Left lung (tissue), 10 donors: Measurements from ENCODE around the gene SCN11A. TPM values are rescaled to one million over a fixed set of nuclear protein-coding genes. Genes with fewer than 3 reads are reported as not detected.
"Not testable (repeated sequence)": the region's sequence is repeated elsewhere in the genome, so short reads cannot be mapped to it uniquely, and the experiment has no call there.

ENCODE experiments used
- ATAC-seq: fragments of 200-7000 bp; cut with Tn5 transposase; one replicate; pipeline ENCODE4 v1.9.1; 2020; ENCODE audit warnings: moderate library complexity
- DNase-seq, 4 donors: peaks; one replicate each; pipeline ENCODE4 v3.0.0-alpha.2; 2013 to 2020
- H3K27ac ChIP-seq, 2 donors: fragments of 200-600 bp; sonication (generic) in 1 of 2; one replicate each; pipeline versions ENCODE4 v1.5.0 to v1.8.0; 2020 to 2021
- H3K27me3 ChIP-seq, 2 donors: fragments of 200-600 bp; sonication (generic) in 1 of 2; one replicate each; pipeline versions ENCODE4 v1.5.0 to v1.8.0; 2020 to 2021
- H3K36me3 ChIP-seq, 2 donors: fragments of 200-600 bp; sonication (generic) in 1 of 2; one replicate each; pipeline versions ENCODE4 v1.5.0 to v1.8.0; 2020 to 2021
- H3K4me1 ChIP-seq, 2 donors: fragments of 200-600 bp; one replicate each; pipeline ENCODE4 v1.8.0; 2021
- H3K4me3 ChIP-seq, 2 donors: fragments of 200-600 bp; sonication (generic) in 1 of 2; one replicate each; pipeline versions ENCODE4 v1.5.0 to v1.8.0; 2020 to 2021; ENCODE audit warnings: mild to moderate bottlenecking in 1 of 2
- H3K9me3 ChIP-seq, 2 donors: fragments of 200-600 bp; sonication (generic) in 1 of 2; one replicate each; pipeline versions ENCODE4 v1.5.0 to v1.8.0; 2020 to 2021
- CTCF ChIP-seq, 2 donors: fragments of 200-600 bp; sonication (generic) in 1 of 2; IDR thresholded peaks; one replicate each; pipeline versions ENCODE4 v1.5.0 to v1.8.0; 2021; ENCODE audit warnings: antibody characterized with exemption in 2 of 2
- intact Hi-C, 2 donors: fragments of 100-400 bp; cut with DNase I; formaldehyde crosslinking; loops; one replicate each; pipeline versions ENCODE4 v1.11.2 to v1.14.2; 2022
- polyA plus RNA-seq, 6 donors: library from polyadenylated mRNA; unstranded; fragments of 120-200 nt; gene quantifications; one replicate each; pipeline ENCODE4 v1.2.1, GENCODE V29; 2013; ENCODE audit not compliant: insufficient read length in 6 of 6
- total RNA-seq, 2 donors: library from RNA; stranded (reverse); fragmentation: NEBNext Ultra II Directional; extraction: Animal tissue kit (Norgen Biotek cat#: 25700); gene quantifications; one replicate each; pipeline ENCODE4 v1.2.1, GENCODE V29; 2021
- donor health status: DM: no; HTN: yes; CAD: no.
- donor health status: DM: no; HTN: no; CAD: no.

The SCN11A gene
- total and polyA plus RNA-seq, 8 donors: 0.06 to 1.3 (median 0.81) TPM

- H3K4me3 ChIP-seq: no peak overlapping the region
- no peak overlapping the region for H3K27ac ChIP-seq
- peaks cover 0 to 51% of the 10 kb centered on the region in 2 donors for H3K36me3 ChIP-seq
- ATAC-seq: no peak
- DNase-seq: no peak
- H3K4me1 ChIP-seq: no peaks in the 10 kb centered on the region
- H3K9me3 ChIP-seq: no peaks in the 10 kb centered on the region
- intact Hi-C loops: no loop called here
- H3K27me3 ChIP-seq: no peaks in the 10 kb centered on the region
- no peak for TF ChIP-seq CTCF (IDR thresholded peaks at IDR 0.05)
These were observed 15.5 kb upstream of the SCN11A start for GRCh38 chr3:39067286-39067685.

GRCh38 chr3:39065197-39065596 lies 13.5 kb upstream of the SCN11A start:
- H3K4me1 ChIP-seq: no peaks in the 10 kb centered on the region
- H3K4me3 ChIP-seq: no peak overlapping the region
- DNase-seq (peak in 1 of 4 donors; percentile 5), ATAC-seq (peak; percentile 57)
- no peak for TF ChIP-seq CTCF (IDR thresholded peaks at IDR 0.05)
- H3K36me3 ChIP-seq: peaks cover 0 to 43% of the 10 kb centered on the region in 2 donors
- no peaks in the 10 kb centered on the region for H3K9me3 ChIP-seq
- intact Hi-C loops: no loop called here
- H3K27ac ChIP-seq: no peak overlapping the region
- no peaks in the 10 kb centered on the region for H3K27me3 ChIP-seq

- no peak for TF ChIP-seq CTCF (IDR thresholded peaks at IDR 0.05)
- no peaks in the 10 kb centered on the region for H3K27me3 ChIP-seq
- intact Hi-C loops: no loop called here
These were observed 12.9 kb upstream of the SCN11A start for GRCh38 chr3:39064646-39065045.

GRCh38 chr3:39063143-39063542 lies 11.4 kb upstream of the SCN11A start:
- ATAC-seq (no peak), DNase-seq (no peak)
- H3K36me3 ChIP-seq: peaks cover 0 to 25% of the 10 kb centered on the region in 2 donors
- no peaks in the 10 kb centered on the region for H3K27me3 ChIP-seq
- no peaks in the 10 kb centered on the region for H3K4me1 ChIP-seq
- H3K27ac ChIP-seq: no peak overlapping the region
- intact Hi-C loops: no loop called here
- TF ChIP-seq CTCF (IDR thresholded peaks at IDR 0.05): no peak
- no peak overlapping the region for H3K4me3 ChIP-seq
- no peaks in the 10 kb centered on the region for H3K9me3 ChIP-seq

More at GRCh38 chr3:39064646-39065045, 12.9 kb upstream of the SCN11A start:
- Histone ChIP-seq H3K4me1 (no peaks in the 10 kb centered on the region), H3K9me3 (no peaks in the 10 kb centered on the region), H3K27ac (no peak overlapping the region), H3K36me3 (peaks cover 0 to 37% of the 10 kb centered on the region in 2 donors), H3K4me3 (no peak overlapping the region)
- ATAC-seq (no peak), DNase-seq (no peak)

- DNase-seq: no peak
- no peak overlapping the region for H3K4me3 ChIP-seq
- no peak for ATAC-seq
- intact Hi-C loops: no loop called here
- no peaks in the 10 kb centered on the region for H3K27me3 ChIP-seq
- H3K36me3 ChIP-seq: peaks cover 0 to 15% of the 10 kb centered on the region in 2 donors
- no peak for TF ChIP-seq CTCF (IDR thresholded peaks at IDR 0.05)
- no peaks in the 10 kb centered on the region for H3K4me1 ChIP-seq
- no peaks in the 10 kb centered on the region for H3K9me3 ChIP-seq
- no peak overlapping the region for H3K27ac ChIP-seq
These were observed 10.4 kb upstream of the SCN11A start for GRCh38 chr3:39062180-39062579.

- H3K9me3 ChIP-seq, intact Hi-C loops, ATAC-seq, H3K27me3 ChIP-seq, H3K4me3 ChIP-seq, H3K27ac ChIP-seq, H3K36me3 ChIP-seq, DNase-seq, H3K4me1 ChIP-seq: not testable (repeated sequence)
These were observed 9.5 kb upstream of the SCN11A start for GRCh38 chr3:39061228-39061627.
